GM20431 (cell line): ENCODE measurements around the gene ATP6V0E1.

ENCODE experiments used
- in situ Hi-C: fragments of 300-500 bp; cut with MseI, MboI; formaldehyde crosslinking; loops from one replicate; pipeline ENCODE4 v1.15.0; 2020; ENCODE audit warnings: low sequenced_read_pairs; ENCODE audit not compliant: unreplicated experiment

ATP6V0E1 gene

GRCh38 chr5:172983542-172984243, at the start of gene ATP6V0E1:
Gene ATP6V0E1, plus strand, starts transcription at chr5:172983771. Its CDS starts 90 bp downstream, at chr5:172983861.
- in situ Hi-C loops: loop anchor here (25.0 kb wide), 1 partner anchor 154 kb away; the partner anchor contains the start of gene BNIP1

DNA sequence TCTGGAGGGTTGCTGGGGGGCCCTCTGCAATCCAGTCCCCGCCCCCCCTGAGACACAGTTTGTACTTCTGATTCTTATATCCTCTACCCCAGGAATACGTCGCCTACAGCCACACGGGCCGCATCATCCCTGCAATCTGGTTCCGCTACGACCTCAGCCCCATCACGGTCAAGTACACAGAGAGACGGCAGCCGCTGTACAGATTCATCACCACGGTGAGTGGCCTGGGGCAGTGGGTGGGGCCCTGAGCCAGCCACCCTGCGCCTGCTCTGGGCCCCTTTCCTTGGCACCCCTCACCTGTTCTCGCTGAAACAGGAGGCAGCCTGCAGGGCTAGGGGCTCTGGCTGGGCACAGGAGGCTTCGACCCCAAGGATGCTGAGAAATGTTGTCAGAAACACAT, 48.5 kb upstream of the ATP6V0E1 start:
- in situ Hi-C loops: loop anchor here (25.0 kb wide), 1 partner anchor 448 kb away; no protein-coding TSS in a partner anchor

DNA sequence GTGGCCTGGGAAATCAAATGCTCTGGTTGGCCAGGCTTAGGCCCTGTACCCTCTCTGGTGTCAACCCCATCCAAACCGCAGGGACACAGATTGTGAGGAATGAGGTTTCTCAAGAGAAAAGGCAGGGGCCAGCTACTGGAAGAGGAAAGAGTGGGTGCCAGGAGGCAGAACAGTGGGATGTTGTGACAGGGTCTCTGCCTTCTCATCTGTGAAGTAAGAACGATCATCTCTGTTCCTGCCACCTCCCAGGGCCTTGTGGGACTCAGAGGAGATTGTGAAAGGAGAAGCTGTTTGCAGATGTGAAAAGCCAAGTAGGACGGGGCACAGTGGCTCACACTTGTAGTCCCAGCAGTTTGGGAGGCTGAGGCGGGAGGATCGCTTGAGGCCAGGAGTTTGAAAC, 47.2 kb upstream of the ATP6V0E1 start:
- in situ Hi-C loops: loop anchor here (25.0 kb wide), 1 partner anchor 449 kb away; no protein-coding TSS in a partner anchor

DNA sequence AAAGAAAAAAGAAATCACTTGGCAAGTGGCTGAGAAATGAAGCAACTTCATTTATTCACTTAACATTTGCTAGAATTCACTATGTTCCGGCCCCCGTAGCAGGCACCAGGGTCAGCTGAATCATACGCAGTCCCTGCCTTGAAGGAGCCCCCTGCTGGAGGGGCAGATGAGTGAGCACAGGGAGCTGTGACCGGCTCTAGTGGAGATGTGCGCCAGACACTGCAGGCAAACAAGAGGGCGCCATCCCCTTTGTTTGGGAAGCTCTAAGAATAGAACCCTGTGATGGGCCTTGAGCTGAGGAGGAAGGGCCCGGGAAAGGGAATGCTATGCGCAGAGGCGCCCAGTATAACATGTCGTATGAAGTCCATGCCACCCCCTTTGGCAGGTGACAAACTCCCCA, 44.5 kb upstream of the ATP6V0E1 start:
- in situ Hi-C loops: loop anchor here (25.0 kb wide), 1 partner anchor 452 kb away; no protein-coding TSS in a partner anchor

DNA sequence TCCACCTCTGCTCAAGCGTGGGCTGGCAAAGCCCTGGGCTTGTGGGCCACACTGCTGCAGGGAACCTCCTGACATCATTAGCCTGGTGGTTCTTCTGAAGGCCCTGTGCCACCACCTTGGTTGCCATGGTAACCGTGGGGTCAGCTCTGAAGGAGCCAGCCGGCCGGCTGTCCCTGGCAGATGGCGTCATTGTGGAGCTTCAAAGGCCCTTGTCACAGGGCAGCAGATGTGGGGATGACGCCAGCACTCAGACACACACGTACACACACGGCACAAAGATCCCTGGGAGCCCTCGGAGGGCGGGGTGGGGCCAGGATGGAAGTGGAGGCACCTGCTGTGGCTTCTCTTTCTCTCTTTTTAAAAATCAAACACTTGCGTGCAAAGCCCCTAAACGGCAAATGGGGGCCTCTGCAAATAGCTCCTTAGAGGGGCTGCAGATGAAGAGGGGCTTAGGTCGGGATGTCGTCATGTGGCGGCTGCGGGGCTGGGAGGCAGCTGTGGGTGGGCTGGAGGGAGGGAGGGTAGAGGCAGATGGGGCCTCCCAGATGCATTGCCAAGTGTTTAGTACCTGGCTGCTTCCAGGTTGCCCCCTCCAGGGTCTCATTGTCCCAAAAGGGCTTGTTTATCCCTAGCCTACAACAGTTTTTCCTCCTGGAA, 43.8 kb upstream of the ATP6V0E1 start:
- in situ Hi-C loops: loop anchor here (25.0 kb wide), 1 partner anchor 452 kb away; no protein-coding TSS in a partner anchor

- in situ Hi-C loops: loop anchor here (25.0 kb wide), 1 partner anchor 453 kb away; no protein-coding TSS in a partner anchor
These were observed 43.1 kb upstream of the ATP6V0E1 start for GRCh38 chr5:172940268-172941066.

- in situ Hi-C loops: loop anchor here (25.0 kb wide), 1 partner anchor 454 kb away; no protein-coding TSS in a partner anchor
These were observed 42.5 kb upstream of the ATP6V0E1 start for GRCh38 chr5:172941067-172941516.

DNA sequence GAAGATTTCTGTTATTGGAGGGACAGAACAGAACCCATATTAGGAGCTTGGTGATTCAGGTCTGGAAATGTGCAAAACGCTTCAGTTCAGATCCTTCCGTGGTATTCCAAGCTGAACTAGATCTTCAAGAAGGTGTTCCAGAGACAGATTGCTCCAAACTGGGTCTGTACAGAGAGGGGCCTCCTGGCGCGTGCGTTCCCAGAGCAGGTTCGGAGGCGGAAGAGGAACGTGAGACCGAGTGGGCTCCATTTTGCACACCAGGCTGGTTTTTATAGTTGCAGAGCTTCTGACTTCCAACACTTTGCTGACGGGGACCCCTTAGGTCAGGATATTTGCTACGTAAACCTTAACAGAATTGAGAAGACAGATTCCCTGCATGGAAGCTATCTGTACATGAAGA, 41.0 kb upstream of the ATP6V0E1 start:
- in situ Hi-C loops: loop anchor here (25.0 kb wide), 1 partner anchor 455 kb away; no protein-coding TSS in a partner anchor

- in situ Hi-C loops: loop anchor here (25.0 kb wide), 1 partner anchor 456 kb away; no protein-coding TSS in a partner anchor
These were observed 40.2 kb upstream of the ATP6V0E1 start for GRCh38 chr5:172943283-172943841.

DNA sequence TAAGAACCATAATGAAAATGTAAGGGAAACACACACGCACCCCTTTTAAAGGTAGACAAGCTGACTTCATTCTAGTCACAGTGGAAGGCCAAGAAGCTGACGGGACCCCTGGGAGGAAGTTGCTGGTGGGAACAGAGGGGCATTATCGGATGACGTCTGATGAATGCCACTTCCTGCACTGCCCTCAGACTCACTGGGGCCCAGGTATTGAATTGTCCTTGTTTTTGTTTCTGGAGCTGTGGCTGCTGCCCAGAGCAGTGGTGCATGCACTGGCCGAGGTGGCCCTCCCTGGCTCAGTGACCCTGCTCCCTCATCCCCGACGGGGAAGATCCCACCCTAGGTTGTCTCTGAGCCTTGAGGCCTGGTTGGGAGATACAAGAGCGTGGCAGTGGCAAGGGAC, 39.7 kb upstream of the ATP6V0E1 start:
- in situ Hi-C loops: loop anchor here (25.0 kb wide), 1 partner anchor 457 kb away; no protein-coding TSS in a partner anchor

DNA sequence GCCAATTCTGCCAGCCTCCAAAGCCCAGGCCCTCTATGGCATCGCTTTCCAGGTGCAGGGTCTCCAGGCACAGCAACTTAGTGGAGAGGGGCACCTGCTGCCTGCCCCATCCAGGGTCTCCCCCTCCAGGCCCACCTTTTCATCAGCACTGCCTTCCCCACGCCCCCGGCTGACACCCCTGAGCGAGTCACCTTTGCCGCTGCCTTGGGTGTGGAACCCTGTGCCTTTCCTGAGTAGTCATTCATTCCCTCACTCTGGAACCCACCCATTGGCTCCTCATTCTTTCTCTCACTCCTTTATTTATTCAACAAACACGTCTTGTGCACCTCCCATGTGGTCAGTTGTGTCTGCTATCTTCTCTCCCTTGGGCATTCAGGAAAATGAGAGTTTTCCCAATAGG, 38.8 kb upstream of the ATP6V0E1 start:
- in situ Hi-C loops: loop anchor here (25.0 kb wide), 1 partner anchor 457 kb away; no protein-coding TSS in a partner anchor

DNA sequence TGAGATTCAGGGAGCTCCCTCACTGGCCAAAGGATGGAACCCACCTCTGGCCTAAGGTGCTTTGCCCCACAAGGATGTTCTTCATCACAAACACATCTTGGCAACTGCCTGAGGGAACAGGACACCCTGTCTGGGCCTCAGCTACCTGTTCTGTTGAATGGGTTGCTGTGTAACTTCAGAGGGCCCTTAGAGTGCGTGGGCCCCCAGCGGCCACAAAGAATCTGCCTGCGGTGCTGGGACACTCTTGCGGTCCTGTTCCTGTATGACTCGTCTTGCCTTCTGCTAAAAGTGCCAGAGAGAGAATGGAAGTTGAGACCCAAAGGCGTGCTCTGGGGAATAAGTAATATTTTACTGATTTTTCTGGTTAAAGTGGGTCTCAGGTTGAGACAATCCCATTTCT, 38.4 kb upstream of the ATP6V0E1 start:
- in situ Hi-C loops: loop anchor here (25.0 kb wide), 1 partner anchor 458 kb away; no protein-coding TSS in a partner anchor

- in situ Hi-C loops: loop anchor here (25.0 kb wide), 1 partner anchor 459 kb away; no protein-coding TSS in a partner anchor
These were observed 37.4 kb upstream of the ATP6V0E1 start for GRCh38 chr5:172946146-172946545.

- in situ Hi-C loops: loop anchor here (25.0 kb wide), 1 partner anchor 462 kb away; no protein-coding TSS in a partner anchor
These were observed 34.1 kb upstream of the ATP6V0E1 start for GRCh38 chr5:172949426-172949825.

DNA sequence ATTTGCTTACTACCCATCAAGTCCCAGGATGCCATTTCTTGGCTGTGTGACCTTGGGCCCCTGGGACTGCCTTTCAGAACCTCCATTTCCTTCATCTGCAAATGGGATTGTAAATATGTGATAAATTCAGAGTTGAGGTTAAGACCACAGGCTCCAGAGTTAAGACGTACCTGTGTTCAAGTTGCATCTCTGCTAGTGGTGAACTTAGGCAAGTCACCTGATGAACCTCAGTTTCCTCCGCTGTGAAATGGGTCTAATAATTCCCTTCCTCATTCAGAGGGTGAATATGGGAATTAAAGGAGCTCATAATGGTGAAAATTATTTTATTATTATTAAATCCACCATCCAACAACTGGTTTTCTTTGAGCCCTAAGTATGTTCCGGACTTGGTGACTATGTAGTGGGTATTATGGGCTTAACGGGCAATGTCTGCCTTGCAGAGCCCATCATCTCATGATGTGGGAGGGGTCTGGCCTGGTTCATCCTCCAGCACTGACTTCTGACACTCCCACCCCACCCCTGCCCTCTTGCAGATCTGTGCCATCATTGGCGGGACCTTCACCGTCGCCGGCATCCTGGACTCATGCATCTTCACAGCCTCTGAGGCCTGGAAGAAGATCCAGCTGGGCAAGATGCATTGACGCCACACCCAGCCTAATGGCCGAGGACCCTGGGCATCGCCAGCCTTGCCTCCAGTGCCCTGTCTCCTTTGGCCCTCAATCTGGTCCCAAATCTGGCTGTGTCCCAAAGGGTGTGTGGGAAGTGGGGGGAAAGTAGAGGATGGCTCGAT, 33.2 kb upstream of the ATP6V0E1 start:
- in situ Hi-C loops: loop anchor here (25.0 kb wide), 1 partner anchor 262 kb away; no protein-coding TSS in a partner anchor

DNA sequence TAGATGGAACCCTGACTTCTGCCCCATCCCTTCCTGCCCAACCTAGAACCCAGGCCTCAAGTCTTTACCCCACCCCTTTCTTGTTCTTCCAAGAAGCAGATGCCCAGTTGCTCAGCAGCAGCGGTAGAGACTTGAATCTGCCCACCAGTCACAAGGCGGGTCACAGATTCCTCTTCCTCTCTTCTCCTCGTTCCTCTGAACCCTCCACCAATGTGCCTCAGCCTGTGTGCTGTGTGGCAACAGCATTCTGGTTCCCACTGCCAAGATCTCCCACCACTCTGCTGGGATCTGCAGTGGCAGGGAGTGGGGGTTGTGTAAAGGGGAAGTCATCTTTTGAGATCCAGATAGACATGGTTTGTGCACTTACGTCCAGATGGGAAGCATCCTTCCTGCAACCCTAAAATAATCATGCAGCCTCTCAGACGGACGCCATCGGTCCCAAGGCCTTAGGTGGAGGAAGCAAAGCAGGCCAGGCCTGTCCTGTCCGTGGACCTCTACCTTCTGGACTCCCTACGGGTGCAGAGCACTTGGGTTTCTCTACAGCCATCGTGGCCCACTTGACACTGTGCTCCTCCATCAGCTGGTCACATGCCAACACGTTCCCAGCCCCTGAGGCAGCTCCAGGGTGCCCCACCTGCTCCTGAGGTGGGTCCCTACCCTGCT, 32.1 kb upstream of the ATP6V0E1 start:
- in situ Hi-C loops: loop anchor here (25.0 kb wide), 1 partner anchor 261 kb away; no protein-coding TSS in a partner anchor

GRCh38 chr5:172952034-172952511, 31.5 kb upstream of the ATP6V0E1 start:
- in situ Hi-C loops: loop anchor here (25.0 kb wide), 1 partner anchor 260 kb away; no protein-coding TSS in a partner anchor
